B cell (primary cell): Measurements from ENCODE around the gene CXCR2. TPM values are rescaled to one million over a fixed set of nuclear protein-coding genes. Genes with fewer than 3 reads are reported as not detected.

ENCODE experiments used
- ATAC-seq: fragments of 200-7000 bp; cut with Tn5 transposase; one replicate; pipeline ENCODE4 v1.10.0; 2021; ENCODE audit warnings: low read depth, mild to moderate bottlenecking, moderate number of reproducible peaks, moderate library complexity
- CTCF ChIA-PET: fragments of 350-600 bp; sonication (Branson Sonifier 250); formaldehyde crosslinking; loops from one replicate; lab custom pipeline; 2021; ENCODE audit warnings: antibody characterized with exemption, inconsistent platforms; lab: Charles Lee
- POLR2A ChIA-PET: fragments of 350-600 bp; sonication (Branson Sonifier 250); formaldehyde crosslinking; loops from one replicate; lab custom pipeline; 2021; ENCODE audit warnings: antibody characterized with exemption; lab: Charles Lee
- DNase-seq: peaks from one replicate; pipeline ENCODE4 v3.0.0; 2013
- H2AFZ ChIP-seq: 2 replicates; pipeline ENCODE4 v1.6.1; 2012; ENCODE audit warnings: mild to moderate bottlenecking, low read depth, low read length; ENCODE audit not compliant: insufficient read depth, poor library complexity, severe bottlenecking
- H3K27ac ChIP-seq, 2 donors: 1 replicate in 1 of 2; 2 replicates in 1 of 2; pipeline ENCODE4 v1.5.1; 2012 to 2013; ENCODE audit warnings: low read length in 2 of 2, mild to moderate bottlenecking in 2 of 2, moderate library complexity in 1 of 2
- H3K27me3 ChIP-seq, 4 experiments: fragments of 200-600 bp in 1 of 4; sonication (generic) in 1 of 4; replicated peaks in 1 of 4; 1 replicate in 2 of 4; 2 replicates in 2 of 4; pipeline versions ENCODE4 v1.6.1 to v1.7.0; 2013 to 2016; ENCODE audit warnings: low read length in 3 of 4, mild to moderate bottlenecking in 2 of 4, mixed read lengths in 1 of 4, moderate library complexity in 1 of 4; ENCODE audit not compliant: insufficient read depth in 4 of 4, control insufficient read depth in 3 of 4; ENCODE audit errors: control extremely low read depth in 1 of 4
- H3K36me3 ChIP-seq, 2 experiments: replicated peaks in 1 of 2; 1 replicate in 1 of 2; 2 replicates in 1 of 2; pipeline versions ENCODE4 v1.6.1 to v1.7.1; 2013; ENCODE audit warnings: low read length in 1 of 2; ENCODE audit not compliant: insufficient read depth in 2 of 2, control insufficient read depth in 1 of 2; ENCODE audit errors: control extremely low read depth in 1 of 2, extremely low read depth in 1 of 2
- H3K4me1 ChIP-seq, 2 donors: fragments of 200-600 bp in 1 of 2; sonication (generic) in 1 of 2; 1 replicate in 1 of 2; 2 replicates in 1 of 2; pipeline versions ENCODE4 v1.5.1 to v1.6.1; 2013 to 2017; ENCODE audit warnings: low read length in 2 of 2; ENCODE audit not compliant: control insufficient read depth in 2 of 2, insufficient read depth in 2 of 2
- H3K4me2 ChIP-seq: replicated peaks from 2 replicates; pipeline ENCODE3; 2012; ENCODE audit warnings: mild to moderate bottlenecking, low read depth, low read length; ENCODE audit not compliant: poor library complexity, severe bottlenecking
- H3K4me3 ChIP-seq, 5 experiments: fragments of 200-600 bp in 1 of 5; sonication (generic) in 1 of 5; 1 replicate in 3 of 5; 2 replicates in 2 of 5; pipeline versions ENCODE4 v1.5.1 to v1.7.0; 2011 to 2016; ENCODE audit warnings: low read length in 4 of 5, mild to moderate bottlenecking in 4 of 5, low read depth in 2 of 5, control low read depth in 1 of 5, moderate library complexity in 1 of 5; ENCODE audit not compliant: insufficient read depth in 1 of 5; ENCODE audit errors: control extremely low read depth in 1 of 5, extremely low read depth in 1 of 5
- H3K79me2 ChIP-seq: fragments of 200-600 bp; sonication (generic); one replicate; pipeline ENCODE4 v1.6.0; 2016; ENCODE audit warnings: low read length; ENCODE audit not compliant: control insufficient read depth, insufficient read depth
- H3K9ac ChIP-seq: fragments of 200-600 bp; sonication (generic); 2 replicates; pipeline ENCODE4 v1.6.1; 2017; ENCODE audit warnings: mild to moderate bottlenecking, low read length, moderate library complexity
- H3K9me3 ChIP-seq, 3 donors: one replicate each; pipeline versions ENCODE4 v1.6.1 to v1.7.1; 2013; ENCODE audit warnings: low read length in 2 of 3; ENCODE audit not compliant: control insufficient read depth in 2 of 3, insufficient read depth in 1 of 3; ENCODE audit errors: control extremely low read depth in 1 of 3
- H4K20me1 ChIP-seq: 2 replicates; pipeline ENCODE4 v1.6.0; 2012; ENCODE audit warnings: mild to moderate bottlenecking, low read length; ENCODE audit not compliant: insufficient read depth, control insufficient read depth, poor library complexity, severe bottlenecking
- H3K27ac Mint-ChIP-seq: one replicate; pipeline ENCODE4 v1.8.0; 2021; ENCODE audit warnings: mixed read lengths
- H3K27me3 Mint-ChIP-seq: one replicate; pipeline ENCODE4 v1.8.0; 2021; ENCODE audit warnings: mixed read lengths
- H3K4me1 Mint-ChIP-seq: one replicate; pipeline ENCODE4 v1.8.0; 2021; ENCODE audit warnings: mixed read lengths
- H3K4me3 Mint-ChIP-seq: one replicate; pipeline ENCODE4 v1.8.0; 2021; ENCODE audit warnings: mixed read lengths
- H3K9me3 Mint-ChIP-seq: one replicate; pipeline ENCODE4 v1.8.0; 2022; ENCODE audit warnings: mixed read lengths; ENCODE audit not compliant: insufficient read depth
- CTCF ChIP-seq: fragments of 200-600 bp; IDR thresholded peaks from one replicate; pipeline ENCODE4 v1.8.0; 2022; ENCODE audit warnings: antibody characterized with exemption, mild to moderate bottlenecking
- EZH2 ChIP-seq: IDR thresholded peaks from 2 replicates; pipeline ENCODE4 v1.6.1; 2012; ENCODE audit warnings: borderline replicate concordance, low read depth, mild to moderate bottlenecking, moderate library complexity, low read length; ENCODE audit not compliant: insufficient read depth, poor library complexity, severe bottlenecking
- WGBS: methylation state at CpG from one replicate; pipeline ENCODE4 v1.1.5; 2013; ENCODE audit warnings: missing lambda C conversion rate; ENCODE audit not compliant: insufficient coverage; 5-methylcytosine and 5-hydroxymethylcytosine counted together
- intact Hi-C: fragments of 100-400 bp; cut with micrococcal nuclease; formaldehyde crosslinking; loops from one replicate; pipeline ENCODE4 v1.10.0; 2022
- polyA plus RNA-seq: library from polyadenylated mRNA; depleted of rRNA; stranded (reverse); fragments of >200 nt; gene quantifications from 2 replicates; pipeline ENCODE4 v1.2.3, GENCODE V29; 2012
- total RNA-seq, 2 donors: library from RNA; stranded (reverse); fragments of 120-200 nt in 1 of 2; gene quantifications; 1 replicate in 1 of 2; 2 replicates in 1 of 2; pipeline versions ENCODE4 v1.2.3 to v1.2.4, GENCODE V29; 2013 to 2022

CXCR2 gene
- total and polyA plus RNA-seq, 2 donors (not counting 1 experiment from before 2014, with no cell fraction given), result 0.03 TPM; not detected in 1

GRCh38 chr2:218168016-218168415 is 42.2 kb downstream of the CXCR2 start:
- H2AFZ ChIP-seq, result no peak overlapping the region
- H3K4me1 Mint-ChIP-seq, result peaks cover 24% of the 10 kb centered on the region
- peaks cover 23% of the 10 kb centered on the region for H3K27me3 Mint-ChIP-seq
- DNase-seq (no peak), ATAC-seq (no peak)
- intact Hi-C loops, result no loop called here
- H3K4me3 ChIP-seq, result no peak overlapping the region
- H3K4me2 ChIP-seq, result no peak overlapping the region
- TF ChIP-seq EZH2, result no peak
- no peak for TF ChIP-seq CTCF
- CTCF ChIA-PET, result interaction anchor here (0.5 to 1.9 kb wide), 10 partner anchors 15 to 123 kb away, joined by 3 to 5 read pairs (median 4); partner anchors contain the start of genes AAMP and PNKD
- no peak overlapping the region for H3K4me3 Mint-ChIP-seq
- no peak overlapping the region for H3K27ac Mint-ChIP-seq
- H3K79me2 ChIP-seq, result no peaks in the 10 kb centered on the region
- POLR2A ChIA-PET, result no interaction called here
- no peak overlapping the region for H3K9ac ChIP-seq
- peaks cover 0 to 9% (median 0%) of the 10 kb centered on the region in 4 experiments for H3K27me3 ChIP-seq
- 78% methylated on average over 1 of the region's 1 CpG for WGBS
- H3K9me3 Mint-ChIP-seq, result no peaks in the 10 kb centered on the region
- H3K4me1 ChIP-seq, result peaks cover 13 to 21% of the 10 kb centered on the region in 2 donors
- no peaks in the 10 kb centered on the region for H3K36me3 ChIP-seq
- no peaks in the 10 kb centered on the region for H3K9me3 ChIP-seq
- H3K27ac ChIP-seq, result no peak overlapping the region
- H4K20me1 ChIP-seq, result no peaks in the 10 kb centered on the region

- Histone ChIP-seq H3K27ac (no peak overlapping the region), H3K27me3 (peaks cover 0 to 9% (median 0%) of the 10 kb centered on the region in 4 experiments), H3K4me3 (no peak overlapping the region), H3K9ac (no peak overlapping the region), H3K9me3 (no peaks in the 10 kb centered on the region), H3K36me3 (no peaks in the 10 kb centered on the region), H2AFZ (no peak overlapping the region), H4K20me1 (no peaks in the 10 kb centered on the region), H3K79me2 (no peaks in the 10 kb centered on the region), H3K4me2 (no peak overlapping the region), H3K4me1 (peaks cover 13 to 21% of the 10 kb centered on the region in 2 donors)
- intact Hi-C loops, result loop anchor here (1.0 kb wide), 1 partner anchor 88 kb away; no protein-coding TSS in a partner anchor
- TF ChIP-seq CTCF (peak; percentile 81), EZH2 (no peak)
- CTCF ChIA-PET, result interaction anchor here (0.6 to 1.9 kb wide), 8 partner anchors 15 to 122 kb away, joined by 3 to 5 read pairs (median 4); partner anchors contain the start of genes AAMP and PNKD
- no peak overlapping the region for H3K27ac Mint-ChIP-seq
- H3K4me3 Mint-ChIP-seq, result no peak overlapping the region
- no peaks in the 10 kb centered on the region for H3K9me3 Mint-ChIP-seq
- DNase-seq (peak; percentile 79), ATAC-seq (peak; percentile 70)
- peaks cover 24% of the 10 kb centered on the region for H3K4me1 Mint-ChIP-seq
- H3K27me3 Mint-ChIP-seq, result peaks cover 19% of the 10 kb centered on the region
- WGBS, result 60% methylated on average over 2 of the region's 9 CpGs
- POLR2A ChIA-PET, result no interaction called here
These were observed 43.0 kb downstream of the CXCR2 start for GRCh38 chr2:218168635-218169462.
